ENCODE data around the gene PCYOX1L. TPM values are rescaled to one million over a fixed set of nuclear protein-coding genes. Genes with fewer than 3 reads are reported as not detected.

Gene PCYOX1L
- total and polyA plus RNA-seq, 9 of the 15 experiments (the other 6 are each of a cell fraction or from before 2014, with no cell fraction given), result 2.3 to 17.9 (median 6.0) TPM

GRCh38 chr5:149320791-149321330, 37.0 kb upstream of the PCYOX1L start (continued):
- peak; percentile 37; the same call in 1 of the 2 replicates for TF ChIP-seq PHF8 (IDR thresholded peaks at IDR 0.05; ENCODE audit: borderline replicate concordance, low read length)
- no peak for TF ChIP-seq ESRRB (CRISPR knock-in tag; IDR thresholded peaks at IDR 0.05; ENCODE audit: borderline replicate concordance)
- peak; percentile 52; the same call in 1 of the 2 replicates for TF ChIP-seq CXXC5 (CRISPR knock-in tag; IDR thresholded peaks at IDR 0.05)
- TF ChIP-seq ZBTB17 (CRISPR knock-in tag; IDR thresholded peaks at IDR 0.05), result 0 out of 2 replicates have a peak, but pooled peaks have one; percentile 13
- TF ChIP-seq SRF (CRISPR knock-in tag; IDR thresholded peaks at IDR 0.05), result peak in 1 of 2 experiments; percentile 62; a peak in 2 of 4 replicates
- peak; percentile 99 for TF ChIP-seq MAFG (tag; conservative IDR thresholded peaks at IDR 0.05)
- peak; percentile 73; the same call in 1 of the 2 replicates for TF ChIP-seq CREM (IDR thresholded peaks at IDR 0.05; ENCODE audit: low read depth)
- peak; percentile 95 for TF ChIP-seq NBN (IDR thresholded peaks at IDR 0.05; ENCODE audit: low read depth)
- peak; percentile 86 for TF ChIP-seq NCOR1 (IDR thresholded peaks at IDR 0.05)
- peak; percentile 75 for TF ChIP-seq L3MBTL2 (IDR thresholded peaks at IDR 0.05)
- peak; percentile 97 for TF ChIP-seq NFIC (IDR thresholded peaks at IDR 0.05)
- TF ChIP-seq MTA1 (IDR thresholded peaks at IDR 0.05; ENCODE audit: borderline replicate concordance), result 0 out of 2 replicates have a peak, but pooled peaks have one; percentile 52
- TF ChIP-seq LEF1 (IDR thresholded peaks at IDR 0.05), result peak; percentile 57; the same call in 1 of the 2 replicates
- TF ChIP-seq KLF6 (CRISPR knock-in tag; IDR thresholded peaks at IDR 0.05; ENCODE audit: borderline replicate concordance), result no peak; the same call in 1 of the 2 replicates
- TF ChIP-seq MTA3 (IDR thresholded peaks at IDR 0.05; ENCODE audit: borderline replicate concordance), result peak; percentile 82
- TF ChIP-seq NFIX (CRISPR knock-in tag; IDR thresholded peaks at IDR 0.05; ENCODE audit: low read depth), result no peak
- 0 out of 2 replicates have a peak, but pooled peaks have one; percentile 56 for TF ChIP-seq HOMEZ (CRISPR knock-in tag; IDR thresholded peaks at IDR 0.05)
- TF ChIP-seq ZNF507 (tag; conservative IDR thresholded peaks at IDR 0.05), result no peak
- TF ChIP-seq FOXM1 (IDR thresholded peaks at IDR 0.05; ENCODE audit: low read depth), result peak; percentile 14; the same call in 1 of the 2 replicates
- TF ChIP-seq FOXM1 (CRISPR knock-in tag; IDR thresholded peaks at IDR 0.05; ENCODE audit: low read depth), result no peak
- TF ChIP-seq HDAC3 (IDR thresholded peaks at IDR 0.05; ENCODE audit: borderline replicate concordance, partially characterized antibody), result peak; percentile 71
- TF ChIP-seq GMEB1 (CRISPR knock-in tag; IDR thresholded peaks at IDR 0.05), result peak; percentile 15; the same call in 1 of the 2 replicates
- TF ChIP-seq ZFP36 (IDR thresholded peaks at IDR 0.05; ENCODE audit: low read depth, low read length, partially characterized antibody), result peak; percentile 15
- no peak for TF ChIP-seq MBD1 (CRISPR knock-in tag; IDR thresholded peaks at IDR 0.05)

Measured in K562 (cell line).